Liver (tissue), 9 donors: Measurements from ENCODE around the gene PSMB4. TPM values are rescaled to one million over a fixed set of nuclear protein-coding genes. Genes with fewer than 3 reads are reported as not detected.
"Not testable (repeated sequence)": the region's sequence is repeated elsewhere in the genome, so short reads cannot be mapped to it uniquely, and the experiment has no call there.

Experiments used
- DNase-seq: peaks from one replicate; pipeline ENCODE4 v3.0.0-alpha.2; 2017; ENCODE audit warnings: low spot score
- H3K27ac ChIP-seq, 2 donors: one replicate each; pipeline ENCODE4 v1.7.0; 2013; ENCODE audit warnings: inconsistent platforms in 2 of 2, low read length in 2 of 2, control low read depth in 1 of 2, low read depth in 1 of 2, mild to moderate bottlenecking in 1 of 2
- H3K27me3 ChIP-seq, 4 donors: one replicate each; pipeline versions ENCODE4 v1.6.1 to v1.7.0; 2013; ENCODE audit warnings: low read length in 3 of 4, inconsistent platforms in 1 of 4, mild to moderate bottlenecking in 1 of 4, moderate library complexity in 1 of 4; ENCODE audit not compliant: control insufficient read depth in 4 of 4, insufficient read depth in 4 of 4
- H3K36me3 ChIP-seq, 4 donors: one replicate each; pipeline versions ENCODE4 v1.6.1 to v1.7.0; 2013; ENCODE audit warnings: low read length in 3 of 4, mild to moderate bottlenecking in 3 of 4, low read depth in 1 of 4, moderate library complexity in 1 of 4; ENCODE audit not compliant: control insufficient read depth in 4 of 4, insufficient read depth in 3 of 4
- H3K4me1 ChIP-seq, 4 donors: one replicate each; pipeline versions ENCODE4 v1.6.1 to v1.7.0; 2013; ENCODE audit warnings: low read length in 3 of 4, mild to moderate bottlenecking in 3 of 4, moderate library complexity in 1 of 4; ENCODE audit not compliant: control insufficient read depth in 4 of 4, insufficient read depth in 4 of 4
- H3K4me3 ChIP-seq, 3 donors: one replicate each; pipeline versions ENCODE4 v1.6.1 to v1.7.0; 2013; ENCODE audit warnings: low read length in 3 of 3, control low read depth in 1 of 3, low read depth in 1 of 3, mild to moderate bottlenecking in 1 of 3
- H3K9ac ChIP-seq, 2 donors: one replicate each; pipeline ENCODE4 v1.7.0; 2013; ENCODE audit warnings: low read length in 2 of 2, mild to moderate bottlenecking in 2 of 2, moderate library complexity in 2 of 2, control low read depth in 1 of 2, low read depth in 1 of 2
- H3K9me3 ChIP-seq, 4 donors: one replicate each; pipeline versions ENCODE4 v1.6.1 to v1.7.0; 2013; ENCODE audit warnings: low read length in 3 of 4; ENCODE audit not compliant: control insufficient read depth in 4 of 4
- CTCF ChIP-seq: fragments of 150-350 bp; IDR thresholded peaks from 2 replicates; pipeline ENCODE4 v1.5.1; 2017; ENCODE audit warnings: improper control_type of control experiment, low read depth, low read length; ENCODE audit not compliant: missing input control
- EGR1 ChIP-seq, 2 donors: IDR thresholded peaks; 2 replicates each; pipeline ENCODE4 v1.6.1; 2016 to 2018; ENCODE audit warnings: antibody characterized with exemption in 2 of 2, low read depth in 2 of 2
- FOXA1 ChIP-seq: IDR thresholded peaks from 2 replicates; pipeline ENCODE4 v1.6.1; 2016; ENCODE audit warnings: antibody characterized with exemption
- GABPA ChIP-seq, 2 donors: IDR thresholded peaks in 1 of 2; conservative IDR thresholded peaks in 1 of 2; 2 replicates each; pipeline ENCODE4 v1.6.1; 2016; ENCODE audit warnings: antibody characterized with exemption in 2 of 2, mild to moderate bottlenecking in 1 of 2, moderate library complexity in 1 of 2
- HNF4A ChIP-seq, 2 donors: conservative IDR thresholded peaks; 2 replicates each; pipeline ENCODE4 v1.6.1; 2016; ENCODE audit warnings: antibody characterized with exemption in 2 of 2, mild to moderate bottlenecking in 2 of 2
- HNF4G ChIP-seq: IDR thresholded peaks from 2 replicates; pipeline ENCODE4 v1.6.1; 2016; ENCODE audit warnings: antibody characterized with exemption
- JUND ChIP-seq, 2 donors: IDR thresholded peaks; 2 replicates each; pipeline ENCODE4 v1.6.1; 2016; ENCODE audit warnings: antibody characterized with exemption in 2 of 2
- NR2F2 ChIP-seq: IDR thresholded peaks from 2 replicates; pipeline ENCODE4 v1.6.1; 2016; ENCODE audit warnings: antibody characterized with exemption
- RAD21 ChIP-seq, 2 donors: IDR thresholded peaks; 2 replicates each; pipeline ENCODE4 v1.6.1; 2016; ENCODE audit warnings: antibody characterized with exemption in 2 of 2, mild to moderate bottlenecking in 2 of 2
- RXRA ChIP-seq, 2 donors: IDR thresholded peaks; 2 replicates each; pipeline ENCODE4 v1.6.1; 2017 to 2018; ENCODE audit warnings: antibody characterized with exemption in 2 of 2, mild to moderate bottlenecking in 1 of 2
- SP1 ChIP-seq: IDR thresholded peaks from 2 replicates; pipeline ENCODE4 v1.6.1; 2018; ENCODE audit warnings: antibody characterized with exemption, mild to moderate bottlenecking
- TAF1 ChIP-seq: conservative IDR thresholded peaks from 2 replicates; pipeline ENCODE4 v1.6.1; 2016; ENCODE audit warnings: antibody characterized with exemption, mild to moderate bottlenecking
- WGBS: extraction: QIAGEN DNeasy Blood & Tissue Kit; methylation state at CpG from one replicate; pipeline ENCODE4 v1.1.7; 2013; 5-methylcytosine and 5-hydroxymethylcytosine counted together
- polyA plus RNA-seq, 2 donors: library from polyadenylated mRNA; stranded (reverse) in 1 of 2; unstranded in 1 of 2; fragments of 200-250 nt in 1 of 2; fragments of >200 nt in 1 of 2; fragmentation: Nextera tagmentation in 1 of 2; extraction: Ambion mirVana in 1 of 2; gene quantifications; one replicate each; pipeline versions ENCODE4 v1.2.1 to v1.2.3, GENCODE V29; 2013 to 2015
- total RNA-seq, 2 donors: library from RNA; depleted of rRNA; stranded (reverse); fragments of >200 nt; gene quantifications; one replicate each; pipeline ENCODE4 v1.2.3, GENCODE V29; 2014
- TF ChIP-seq, protein P1 (sequence below): IDR thresholded peaks from 2 replicates; pipeline ENCODE4 v1.6.1; 2016; ENCODE audit warnings: antibody characterized with exemption
- TF ChIP-seq, protein P2 (sequence below): IDR thresholded peaks from 2 replicates; pipeline ENCODE4 v1.6.1; 2016; ENCODE audit warnings: antibody characterized with exemption
- TF ChIP-seq, protein P3 (sequence below): IDR thresholded peaks from 2 replicates; pipeline ENCODE4 v1.6.1; 2016; ENCODE audit warnings: antibody characterized with exemption, mild to moderate bottlenecking
- donor health status: healthy.
- donor health status: healthy.
- donor health status: healthy.
- donor health status: healthy.
- donor health status: healthy.

PSMB4 gene
- total and polyA plus RNA-seq, 4 donors, result 130 to 228 (median 202) TPM

GRCh38 chr1:151435174-151435573 is 35.8 kb downstream of the PSMB4 start:
- 94% methylated on average over 3 of the region's 3 CpGs for WGBS
- no peak for DNase-seq
- Histone ChIP-seq H3K9ac (no peak overlapping the region), H3K36me3 (peaks cover 3 to 10% (median 6%) of the 10 kb centered on the region in 4 donors), H3K9me3 (no peaks in the 10 kb centered on the region), H3K4me3 (no peak overlapping the region), H3K27me3 (no peaks in the 10 kb centered on the region), H3K27ac (no peak overlapping the region), H3K4me1 (no peaks in the 10 kb centered on the region)
- TF ChIP-seq CTCF (no peak), RAD21 (IDR thresholded peaks at IDR 0.05) (no peak), EGR1 (IDR thresholded peaks at IDR 0.05; ENCODE audit: low read depth in 2 of 2) (no peak), SP1 (no peak), RXRA (IDR thresholded peaks at IDR 0.05) (no peak), GABPA (IDR thresholded peaks at IDR 0.05 in 1 of 2, conservative IDR thresholded peaks at IDR 0.05 in 1 of 2) (no peak), HNF4G (no peak), HNF4A (conservative IDR thresholded peaks at IDR 0.05) (no peak), FOXA1 (no peak)
- TF ChIP-seq, protein P1, sequence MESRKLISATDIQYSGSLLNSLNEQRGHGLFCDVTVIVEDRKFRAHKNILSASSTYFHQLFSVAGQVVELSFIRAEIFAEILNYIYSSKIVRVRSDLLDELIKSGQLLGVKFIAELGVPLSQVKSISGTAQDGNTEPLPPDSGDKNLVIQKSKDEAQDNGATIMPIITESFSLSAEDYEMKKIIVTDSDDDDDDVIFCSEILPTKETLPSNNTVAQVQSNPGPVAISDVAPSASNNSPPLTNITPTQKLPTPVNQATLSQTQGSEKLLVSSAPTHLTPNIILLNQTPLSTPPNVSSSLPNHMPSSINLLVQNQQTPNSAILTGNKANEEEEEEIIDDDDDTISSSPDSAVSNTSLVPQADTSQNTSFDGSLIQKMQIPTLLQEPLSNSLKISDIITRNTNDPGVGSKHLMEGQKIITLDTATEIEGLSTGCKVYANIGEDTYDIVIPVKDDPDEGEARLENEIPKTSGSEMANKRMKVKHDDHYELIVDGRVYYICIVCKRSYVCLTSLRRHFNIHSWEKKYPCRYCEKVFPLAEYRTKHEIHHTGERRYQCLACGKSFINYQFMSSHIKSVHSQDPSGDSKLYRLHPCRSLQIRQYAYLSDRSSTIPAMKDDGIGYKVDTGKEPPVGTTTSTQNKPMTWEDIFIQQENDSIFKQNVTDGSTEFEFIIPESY, result no peak
- TF ChIP-seq, protein P2, sequence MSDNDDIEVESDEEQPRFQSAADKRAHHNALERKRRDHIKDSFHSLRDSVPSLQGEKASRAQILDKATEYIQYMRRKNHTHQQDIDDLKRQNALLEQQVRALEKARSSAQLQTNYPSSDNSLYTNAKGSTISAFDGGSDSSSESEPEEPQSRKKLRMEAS, result no peak

GRCh38 chr1:151436985-151437384 is 37.6 kb downstream of the PSMB4 start:
- Histone ChIP-seq H3K4me3 (no peak overlapping the region), H3K27me3 (no peaks in the 10 kb centered on the region), H3K27ac (no peak overlapping the region), H3K9ac (no peak overlapping the region), H3K9me3 (no peaks in the 10 kb centered on the region), H3K4me1 (no peaks in the 10 kb centered on the region), H3K36me3 (peaks cover 3 to 13% (median 8%) of the 10 kb centered on the region in 4 donors)
- TF ChIP-seq GABPA (IDR thresholded peaks at IDR 0.05 in 1 of 2, conservative IDR thresholded peaks at IDR 0.05 in 1 of 2) (no peak), JUND (IDR thresholded peaks at IDR 0.05) (no peak), TAF1 (no peak), SP1 (no peak), HNF4A (conservative IDR thresholded peaks at IDR 0.05) (no peak), NR2F2 (no peak), FOXA1 (no peak)
- TF ChIP-seq, protein P2, result no peak
- TF ChIP-seq, protein P3, sequence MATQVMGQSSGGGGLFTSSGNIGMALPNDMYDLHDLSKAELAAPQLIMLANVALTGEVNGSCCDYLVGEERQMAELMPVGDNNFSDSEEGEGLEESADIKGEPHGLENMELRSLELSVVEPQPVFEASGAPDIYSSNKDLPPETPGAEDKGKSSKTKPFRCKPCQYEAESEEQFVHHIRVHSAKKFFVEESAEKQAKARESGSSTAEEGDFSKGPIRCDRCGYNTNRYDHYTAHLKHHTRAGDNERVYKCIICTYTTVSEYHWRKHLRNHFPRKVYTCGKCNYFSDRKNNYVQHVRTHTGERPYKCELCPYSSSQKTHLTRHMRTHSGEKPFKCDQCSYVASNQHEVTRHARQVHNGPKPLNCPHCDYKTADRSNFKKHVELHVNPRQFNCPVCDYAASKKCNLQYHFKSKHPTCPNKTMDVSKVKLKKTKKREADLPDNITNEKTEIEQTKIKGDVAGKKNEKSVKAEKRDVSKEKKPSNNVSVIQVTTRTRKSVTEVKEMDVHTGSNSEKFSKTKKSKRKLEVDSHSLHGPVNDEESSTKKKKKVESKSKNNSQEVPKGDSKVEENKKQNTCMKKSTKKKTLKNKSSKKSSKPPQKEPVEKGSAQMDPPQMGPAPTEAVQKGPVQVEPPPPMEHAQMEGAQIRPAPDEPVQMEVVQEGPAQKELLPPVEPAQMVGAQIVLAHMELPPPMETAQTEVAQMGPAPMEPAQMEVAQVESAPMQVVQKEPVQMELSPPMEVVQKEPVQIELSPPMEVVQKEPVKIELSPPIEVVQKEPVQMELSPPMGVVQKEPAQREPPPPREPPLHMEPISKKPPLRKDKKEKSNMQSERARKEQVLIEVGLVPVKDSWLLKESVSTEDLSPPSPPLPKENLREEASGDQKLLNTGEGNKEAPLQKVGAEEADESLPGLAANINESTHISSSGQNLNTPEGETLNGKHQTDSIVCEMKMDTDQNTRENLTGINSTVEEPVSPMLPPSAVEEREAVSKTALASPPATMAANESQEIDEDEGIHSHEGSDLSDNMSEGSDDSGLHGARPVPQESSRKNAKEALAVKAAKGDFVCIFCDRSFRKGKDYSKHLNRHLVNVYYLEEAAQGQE, result no peak
- 76% methylated on average over 6 of the region's 6 CpGs for WGBS
- DNase-seq, result no peak

- 76% methylated on average over 8 of the region's 8 CpGs for WGBS
- H3K36me3 ChIP-seq, result peaks cover 3 to 13% (median 8%) of the 10 kb centered on the region in 4 donors
- not testable (repeated sequence) for H3K4me1 ChIP-seq, H3K27ac ChIP-seq, H3K27me3 ChIP-seq, H3K9me3 ChIP-seq, H3K9ac ChIP-seq, H3K4me3 ChIP-seq, DNase-seq
These were observed 38.0 kb downstream of the PSMB4 start for GRCh38 chr1:151437396-151437795.
